ENCODE results near the gene ZFYVE9. TPM values are rescaled to one million over a fixed set of nuclear protein-coding genes. Genes with fewer than 3 reads are reported as not detected.

The ZFYVE9 gene
- total and polyA plus RNA-seq, 2 of the 8 experiments (the other 6 are each of a cell fraction or from before 2014, with no cell fraction given), result 5.8 to 26.5 TPM

DNA sequence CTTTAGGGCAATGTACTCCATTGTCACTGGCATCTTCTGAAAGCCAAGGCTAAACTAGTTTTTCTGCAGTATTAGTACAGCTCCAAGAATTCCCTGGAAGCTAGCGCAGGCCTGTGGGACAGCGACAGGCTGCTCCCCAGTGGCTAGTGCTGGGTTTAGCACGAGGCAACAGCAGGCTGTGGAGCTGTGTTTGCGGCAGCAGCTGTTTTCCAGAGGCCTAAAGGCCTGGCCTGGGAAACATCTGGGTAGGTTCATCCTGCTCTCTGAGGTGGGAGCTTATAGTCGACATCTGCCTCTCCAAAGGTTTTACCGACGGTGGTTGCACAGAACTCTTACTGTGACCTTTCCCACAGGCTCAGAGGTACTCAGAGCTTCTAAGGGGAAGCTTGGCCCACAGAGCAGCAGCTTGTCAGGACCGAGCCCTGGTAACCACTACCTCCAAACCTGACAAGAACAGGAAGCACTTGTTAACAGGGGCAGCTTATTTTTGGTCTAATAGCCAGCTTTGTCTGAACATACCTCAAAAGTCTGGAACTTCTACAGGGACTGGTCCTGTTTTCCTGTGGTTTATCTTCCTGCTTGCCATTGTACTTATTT lies 206.9 kb downstream of the ZFYVE9 start:
- no peak overlapping the region for H3K9ac ChIP-seq (replicated peaks in 1 of 4; ENCODE audit: extremely low read depth in 1 of 4, low read depth in 3 of 4, low read length in 3 of 4)
- DNase-seq (ENCODE audit: low read depth in 1 of 2, low spot score in 2 of 2), result peak; percentile 51 to 63
- POLR2A ChIA-PET (ENCODE audit: partially characterized antibody), result interaction anchor here (0.7 to 1.8 kb wide), 11 partner anchors 10 to 294 kb away, joined by 3 to 10 read pairs (median 4); partner anchors contain the start of genes ORC1, PRPF38A and TXNDC12
- TF ChIP-seq NANOG (IDR thresholded peaks at IDR 0.05; ENCODE audit: insufficient read depth, low read depth, low read length, poor library complexity, severe bottlenecking), result no peak
- TF ChIP-seq GABPA (IDR thresholded peaks at IDR 0.05; ENCODE audit: borderline replicate concordance, insufficient read depth, low read length), result no peak
- TF ChIP-seq, protein P1, sequence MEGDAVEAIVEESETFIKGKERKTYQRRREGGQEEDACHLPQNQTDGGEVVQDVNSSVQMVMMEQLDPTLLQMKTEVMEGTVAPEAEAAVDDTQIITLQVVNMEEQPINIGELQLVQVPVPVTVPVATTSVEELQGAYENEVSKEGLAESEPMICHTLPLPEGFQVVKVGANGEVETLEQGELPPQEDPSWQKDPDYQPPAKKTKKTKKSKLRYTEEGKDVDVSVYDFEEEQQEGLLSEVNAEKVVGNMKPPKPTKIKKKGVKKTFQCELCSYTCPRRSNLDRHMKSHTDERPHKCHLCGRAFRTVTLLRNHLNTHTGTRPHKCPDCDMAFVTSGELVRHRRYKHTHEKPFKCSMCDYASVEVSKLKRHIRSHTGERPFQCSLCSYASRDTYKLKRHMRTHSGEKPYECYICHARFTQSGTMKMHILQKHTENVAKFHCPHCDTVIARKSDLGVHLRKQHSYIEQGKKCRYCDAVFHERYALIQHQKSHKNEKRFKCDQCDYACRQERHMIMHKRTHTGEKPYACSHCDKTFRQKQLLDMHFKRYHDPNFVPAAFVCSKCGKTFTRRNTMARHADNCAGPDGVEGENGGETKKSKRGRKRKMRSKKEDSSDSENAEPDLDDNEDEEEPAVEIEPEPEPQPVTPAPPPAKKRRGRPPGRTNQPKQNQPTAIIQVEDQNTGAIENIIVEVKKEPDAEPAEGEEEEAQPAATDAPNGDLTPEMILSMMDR (IDR thresholded peaks at IDR 0.05; ENCODE audit: control extremely low read depth in 1 of 3, insufficient read depth in 1 of 3, low read depth in 1 of 3, low read length in 3 of 3), result peak; percentile 71 to 84 (median 78)
- TF ChIP-seq SIN3A (conservative IDR thresholded peaks at IDR 0.05 in 1 of 2, IDR thresholded peaks at IDR 0.05 in 1 of 2; ENCODE audit: low read depth in 1 of 2, low read length in 2 of 2), result 0 out of 4 replicates have a peak, but pooled peaks of 1 of the 2 experiments have one; percentile 39
- peak; percentile 90 to 94 for TF ChIP-seq RAD21 (IDR thresholded peaks at IDR 0.05 in 1 of 2, conservative IDR thresholded peaks at IDR 0.05 in 1 of 2; ENCODE audit: low read depth in 2 of 2, low read length in 2 of 2)
- no peak for TF ChIP-seq SP4 (IDR thresholded peaks at IDR 0.05; ENCODE audit: low read length)
- TF ChIP-seq JUND (IDR thresholded peaks at IDR 0.05; ENCODE audit: low read length), result no peak
- TF ChIP-seq TEAD4 (IDR thresholded peaks at IDR 0.05; ENCODE audit: low read depth, low read length), result 0 out of 2 replicates have a peak, but pooled peaks have one; percentile 25

More for the DNA sequence above, 206.9 kb downstream of the ZFYVE9 start:
- Histone ChIP-seq H3K9me3 (ENCODE audit: insufficient read depth in 2 of 2, low read depth in 1 of 2, low read length in 1 of 2) (no peaks in the 10 kb centered on the region), H2AFZ (ENCODE audit: low read length) (no peak overlapping the region), H3K14ac (ENCODE audit: insufficient read length) (no peak overlapping the region), H4K91ac (replicated peaks; ENCODE audit: insufficient read length, low read length) (no peak overlapping the region), H4K5ac (ENCODE audit: insufficient read length, low read depth, low read length) (no peak overlapping the region), H3K23me2 (ENCODE audit: low read depth, low read length) (no peaks in the 10 kb centered on the region), H2BK15ac (ENCODE audit: low read length) (0 out of 2 replicates have a peak overlapping the region, but pooled peaks have one; percentile 21), H3K18ac (ENCODE audit: extremely low read depth, low read length) (no peak overlapping the region), H3K4me1 (replicated peaks in 1 of 4; ENCODE audit: control insufficient read depth in 3 of 4, insufficient read depth in 4 of 4, low read length in 3 of 4) (peaks cover 1 to 12% (median 4%) of the 10 kb centered on the region in 4 experiments; a peak in 5 of 7 replicates), H3K4me2 (ENCODE audit: insufficient read depth in 1 of 2, low read depth in 2 of 2, low read length in 2 of 2) (no peak overlapping the region), H2BK120ac (replicated peaks; ENCODE audit: low read depth, low read length) (no peak overlapping the region), H3K36me3 (ENCODE audit: control insufficient read depth in 2 of 4, insufficient read depth in 4 of 4, low read length in 3 of 4) (peaks cover 4 to 19% (median 11%) of the 10 kb centered on the region in 4 experiments; a peak in 6 of 8 replicates), H2BK5ac (ENCODE audit: low read depth, low read length) (no peak overlapping the region), H4K8ac (ENCODE audit: extremely low read depth, insufficient read depth, low read length) (peak overlapping the region; percentile 71; the same call in 1 of the 2 replicates), H2BK12ac (ENCODE audit: low read depth, low read length) (peak overlapping the region; percentile 28; the same call in 1 of the 2 replicates), H2BK20ac (ENCODE audit: low read length) (no peak overlapping the region), H3K79me1 (ENCODE audit: low read depth, low read length) (no peaks in the 10 kb centered on the region), H3K56ac (replicated peaks; ENCODE audit: insufficient read length, low read depth, low read length) (no peak overlapping the region), H4K20me1 (replicated peaks in 1 of 2; ENCODE audit: control insufficient read depth in 1 of 2, insufficient read depth in 2 of 2, low read length in 2 of 2) (no peaks in the 10 kb centered on the region), H3K27me3 (replicated peaks in 1 of 4; ENCODE audit: control insufficient read depth in 3 of 4, extremely low read depth in 1 of 4, insufficient read depth in 3 of 4, low read length in 3 of 4) (no peaks in the 10 kb centered on the region), H3K27ac (ENCODE audit: low read depth, low read length) (no peak overlapping the region), H2AK5ac (ENCODE audit: low read depth, low read length) (no peak overlapping the region), H3K4me3 (ENCODE audit: extremely low read depth in 1 of 4, insufficient read depth in 2 of 4, low read depth in 3 of 4, low read length in 4 of 4) (no peak overlapping the region), H3K23ac (ENCODE audit: insufficient read length) (no peak overlapping the region), H3K79me2 (ENCODE audit: control insufficient read depth in 1 of 2, insufficient read depth in 2 of 2, low read length in 2 of 2) (no peaks in the 10 kb centered on the region), H3K4ac (replicated peaks; ENCODE audit: insufficient read length, low read depth, low read length) (no peak overlapping the region)
- WGBS, 2 experiments (ENCODE audit: extremely low coverage in 1 of 2, insufficient coverage in 1 of 2, insufficient read length in 1 of 2, insufficient replicate concordance in 2 of 2, low coverage in 1 of 2, low lambda C conversion rate in 2 of 2, missing lambda C conversion rate in 1 of 2), result 70% methylated on average over 8 of the region's 8 CpGs; no CpG with 5 or more reads in 1 of the 2 experiments
- CTCF ChIA-PET (ENCODE audit: partially characterized antibody), result interaction anchor here (0.6 to 2.2 kb wide), 26 partner anchors 11 to 1492 kb away, joined by 3 to 11 read pairs (median 4); partner anchors contain the start of genes CC2D1B and ZFYVE9
- peak; percentile 70 for FAIRE-seq

All from H1 (cell line).